HepG2 (cell line): ENCODE results near the gene B9D2. TPM values are rescaled to one million over a fixed set of nuclear protein-coding genes. Genes with fewer than 3 reads are reported as not detected.

Experiments
- DNMT3B ChIP-seq: conservative IDR thresholded peaks from 2 replicates; pipeline ENCODE4 v1.6.1; 2016; ENCODE audit warnings: missing biosample characterization, control low read depth
- FOXO4 ChIP-seq: sonication (generic); formaldehyde crosslinking; conservative IDR thresholded peaks from 2 replicates; pipeline ENCODE4 v1.8.1; 2023; ENCODE audit warnings: missing genetic modification reagents
- MAFG ChIP-seq: sonication (generic); formaldehyde crosslinking; IDR thresholded peaks from 2 replicates; pipeline ENCODE4 v1.5.1; 2020; ENCODE audit warnings: mild to moderate bottlenecking, missing genetic modification reagents
- RCOR2 ChIP-seq: IDR thresholded peaks from 2 replicates; pipeline ENCODE4 v1.6.1; 2016; ENCODE audit warnings: missing biosample characterization, missing genetic modification reagents
- SIN3A ChIP-seq: IDR thresholded peaks from 2 replicates; pipeline ENCODE4 v1.6.1; 2011; ENCODE audit warnings: low read depth, mild to moderate bottlenecking, control low read depth, low read length, borderline replicate concordance
- SNAPC4 ChIP-seq: sonication (generic); formaldehyde crosslinking; IDR thresholded peaks from 2 replicates; pipeline ENCODE4 v1.4.0; 2020; ENCODE audit warnings: mild to moderate bottlenecking, missing genetic modification reagents
- THRA ChIP-seq: sonication (generic); formaldehyde crosslinking; IDR thresholded peaks from 2 replicates; pipeline ENCODE4 v1.4.0; 2020; ENCODE audit warnings: missing genetic modification reagents, borderline replicate concordance
- ZBTB38 ChIP-seq: sonication (generic); formaldehyde crosslinking; IDR thresholded peaks from 2 replicates; pipeline ENCODE4 v1.5.1; 2020; ENCODE audit warnings: mild to moderate bottlenecking, missing genetic modification reagents
- ZBTB49 ChIP-seq: sonication (generic); formaldehyde crosslinking; IDR thresholded peaks from 2 replicates; pipeline ENCODE4 v1.4.0; 2020; ENCODE audit warnings: missing genetic modification reagents, borderline replicate concordance
- ZBTB7A ChIP-seq: sonication (generic); formaldehyde crosslinking; IDR thresholded peaks from 2 replicates; pipeline ENCODE4 v1.8.0; 2022; ENCODE audit warnings: mild to moderate bottlenecking, missing genetic modification reagents
- ZNF280D ChIP-seq: sonication (generic); formaldehyde crosslinking; IDR thresholded peaks from 2 replicates; pipeline ENCODE4 v1.5.1; 2020; ENCODE audit warnings: mild to moderate bottlenecking, missing genetic modification reagents
- ZNF382 ChIP-seq: sonication (generic); formaldehyde crosslinking; IDR thresholded peaks from 2 replicates; pipeline ENCODE4 v1.5.0; 2020; ENCODE audit warnings: missing genetic modification reagents, mild to moderate bottlenecking, borderline replicate concordance
- ZNF550 ChIP-seq: sonication (generic); formaldehyde crosslinking; IDR thresholded peaks from 2 replicates; pipeline ENCODE4 v1.4.0; 2020; ENCODE audit warnings: mild to moderate bottlenecking, missing genetic modification reagents, borderline replicate concordance
- ZNF713 ChIP-seq: sonication (generic); formaldehyde crosslinking; IDR thresholded peaks from 2 replicates; pipeline ENCODE4 v1.4.0; 2020; ENCODE audit warnings: mild to moderate bottlenecking, missing genetic modification reagents
- polyA plus RNA-seq, 8 experiments: library from polyadenylated mRNA; depleted of rRNA in 3 of 8; stranded (reverse) in 7 of 8; unstranded in 1 of 8; fragments of >200 nt; fragmentation: Illumina TruSeq in 4 of 8; extraction: Trizol in 4 of 8; gene quantifications; 2 replicates each; pipeline versions ENCODE4 v1.2.1 to v1.2.3, GENCODE V29; 2011 to 2016; ENCODE audit warnings: low read depth in 4 of 8, missing spikeins in 1 of 8, mixed read lengths in 1 of 8; ENCODE audit not compliant: insufficient read depth in 1 of 8
- total RNA-seq, 5 experiments: library from RNA; depleted of rRNA; stranded (reverse); fragments of >200 nt; fragmentation: Illumina TruSeq; extraction: Trizol; gene quantifications; 2 replicates each; pipeline ENCODE4 v1.2.3, GENCODE V29; 2016; ENCODE audit warnings: low read depth in 1 of 5

B9D2 gene
- total and polyA plus RNA-seq, 2 of the 13 experiments (the other 11 are each of a cell fraction or from before 2014, with no cell fraction given), result 3.1 to 4.4 TPM

GRCh38 chr19:41397086-41398049 is 33.4 kb upstream of the B9D2 start, which contains the start of the genes BCKDHA and EXOSC5 (continued):
- peak; percentile 99 for TF ChIP-seq SIN3A
- TF ChIP-seq DNMT3B, result no peak
- 0 out of 2 replicates have a peak, but pooled peaks have one; percentile 1 for TF ChIP-seq SNAPC4 (CRISPR knock-in tag)
- 0 out of 2 replicates have a peak, but pooled peaks have one; percentile 61 for TF ChIP-seq ZNF280D (CRISPR knock-in tag)
- no peak for TF ChIP-seq ZBTB7A
- no peak for TF ChIP-seq THRA (CRISPR knock-in tag)
- TF ChIP-seq ZBTB38 (CRISPR knock-in tag), result peak; percentile 45
- TF ChIP-seq RCOR2 (CRISPR knock-in tag), result no peak; the same call in 1 of the 2 replicates
- no peak for TF ChIP-seq ZBTB49
- no peak for TF ChIP-seq ZNF713 (CRISPR knock-in tag)
- TF ChIP-seq ZNF382 (CRISPR knock-in tag), result no peak
- TF ChIP-seq FOXO4 (CRISPR knock-in tag), result no peak
- no peak for TF ChIP-seq ZNF550 (CRISPR knock-in tag)
- TF ChIP-seq MAFG (CRISPR knock-in tag), result no peak
